HepG2 (cell line): Measurements from ENCODE around the gene GLYAT. TPM values are rescaled to one million over a fixed set of nuclear protein-coding genes. Genes with fewer than 3 reads are reported as not detected.

ENCODE experiments used
- ATAC-seq: fragments of 200-7000 bp; cut with Tn5 transposase; 3 replicates; pipeline ENCODE4 v1.9.1; 2020; ENCODE audit warnings: mild to moderate bottlenecking, moderate library complexity
- Bru-seq: library from RNA; stranded (reverse); fragments of 400-500 nt; gene quantifications from one replicate; lab custom pipeline; 2021; lab: Mats Ljungman, UMichigan
- BruChase-seq, 2 experiments: library from RNA; stranded (reverse); fragments of 400-500 nt; gene quantifications; one replicate each; lab custom pipeline; 2021; lab: Mats Ljungman, UMichigan
- BruUV-seq: library from RNA; stranded (reverse); fragments of 400-500 nt; replicated peaks from 2 replicates; lab custom pipeline; 2021; lab: Mats Ljungman, UMichigan
- CTCF ChIA-PET: fragments of 300-600 bp; formaldehyde crosslinking; extraction: SDS; loops from one replicate; lab custom pipeline; 2021; ENCODE audit warnings: low total read pairs, inconsistent platforms, low intra/inter-chr PET ratio; lab: Yijun Ruan, JAX
- POLR2A ChIA-PET: fragments of 350-600 bp; sonication (Branson Sonifier 250); formaldehyde crosslinking; loops from one replicate; lab custom pipeline; 2020; ENCODE audit warnings: antibody characterized with exemption, inconsistent platforms; lab: Yijun Ruan, JAX
- DNase-seq: peaks from one replicate; pipeline ENCODE4 v3.0.0-alpha.2; 2015; ENCODE audit warnings: low spot score
- FAIRE-seq: peaks from 3 replicates; lab custom pipeline; 2011; peaks lifted over from hg19 to GRCh38; lab: Jason Lieb, UNC
- H2AFZ ChIP-seq: one replicate; pipeline ENCODE4 v1.6.1; 2011; ENCODE audit warnings: low read length, inconsistent platforms
- H3K27ac ChIP-seq: fragments of 300-600 bp; 3 replicates; pipeline ENCODE4 v1.8.0; 2011; ENCODE audit warnings: mixed run types, mild to moderate bottlenecking, mixed read lengths, low read length, inconsistent platforms; ENCODE audit not compliant: insufficient read depth; ENCODE audit errors: extremely low read length
- H3K27me3 ChIP-seq, 2 experiments: fragments of 200-600 bp in 1 of 2; 2 replicates in 1 of 2; 3 replicates in 1 of 2; pipeline versions ENCODE4 v1.6.0 to v1.8.0; 2011; ENCODE audit warnings: low read length in 2 of 2, mild to moderate bottlenecking in 2 of 2, moderate library complexity in 2 of 2, inconsistent platforms in 1 of 2; ENCODE audit not compliant: insufficient read depth in 2 of 2, control insufficient read depth in 1 of 2
- H3K36me3 ChIP-seq, 2 experiments: fragments of 200-600 bp in 1 of 2; replicated peaks in 1 of 2; 2 replicates in 1 of 2; 3 replicates in 1 of 2; pipeline versions ENCODE4 v1.5.1 to v1.8.0; 2011; ENCODE audit warnings: low read length in 2 of 2, inconsistent platforms in 1 of 2; ENCODE audit not compliant: insufficient read depth in 2 of 2, control insufficient read depth in 1 of 2
- H3K4me1 ChIP-seq: 2 replicates; pipeline ENCODE4 v1.5.1; 2012; ENCODE audit warnings: low read length, inconsistent platforms; ENCODE audit not compliant: insufficient read depth
- H3K4me2 ChIP-seq: 2 replicates; pipeline ENCODE4 v1.6.0; 2011; ENCODE audit warnings: low read depth, low read length, inconsistent platforms
- H3K4me3 ChIP-seq, 3 experiments: fragments of 200-600 bp in 1 of 3; sonication (generic), shearing (Covaris generic) in 1 of 3; replicated peaks in 1 of 3; 2 replicates each; pipeline ENCODE4 v1.5.1; 2011 to 2016; ENCODE audit warnings: low read length in 3 of 3, inconsistent platforms in 2 of 3, low read depth in 2 of 3, mild to moderate bottlenecking in 2 of 3, control low read depth in 1 of 3, mixed read lengths in 1 of 3; ENCODE audit not compliant: insufficient read depth in 1 of 3
- H3K79me2 ChIP-seq: one replicate; pipeline ENCODE4 v1.6.1; 2011; ENCODE audit warnings: low read length, inconsistent platforms; ENCODE audit not compliant: insufficient read depth
- H3K9ac ChIP-seq: 2 replicates; pipeline ENCODE4 v1.6.0; 2011; ENCODE audit warnings: mild to moderate bottlenecking, low read depth, low read length, inconsistent platforms; ENCODE audit not compliant: insufficient read depth
- H3K9me3 ChIP-seq: 2 replicates; pipeline ENCODE4 v1.5.1; 2012; ENCODE audit warnings: mild to moderate bottlenecking, low read length
- H4K20me1 ChIP-seq: 2 replicates; pipeline ENCODE4 v1.6.0; 2011; ENCODE audit warnings: inconsistent platforms, mild to moderate bottlenecking, low read length, moderate library complexity; ENCODE audit not compliant: insufficient read depth
- CAMTA2 ChIP-seq: sonication (generic); formaldehyde crosslinking; IDR thresholded peaks from 2 replicates; pipeline ENCODE4 v1.4.0; 2020; ENCODE audit warnings: mild to moderate bottlenecking, missing genetic modification reagents, borderline replicate concordance
- FOXP1 ChIP-seq, 2 experiments: fragments of 450-650 bp in 1 of 2; IDR thresholded peaks; 2 replicates each; pipeline ENCODE4 v1.6.1; 2017 to 2018; ENCODE audit warnings: antibody characterized with exemption in 1 of 2
- GABPB1 ChIP-seq: IDR thresholded peaks from 2 replicates; pipeline ENCODE4 v1.6.1; 2016; ENCODE audit warnings: mild to moderate bottlenecking, missing genetic modification reagents, moderate library complexity, missing compliant biosample characterization
- GTF3A ChIP-seq: sonication (generic); formaldehyde crosslinking; conservative IDR thresholded peaks from 2 replicates; pipeline ENCODE4 v1.4.0; 2020; ENCODE audit warnings: mild to moderate bottlenecking, missing genetic modification reagents
- NPAS2 ChIP-seq: sonication (generic); formaldehyde crosslinking; IDR thresholded peaks from 2 replicates; pipeline ENCODE4 v1.8.0; 2022; ENCODE audit warnings: mild to moderate bottlenecking, missing genetic modification reagents, borderline replicate concordance
- PITX1 ChIP-seq: sonication (generic); formaldehyde crosslinking; IDR thresholded peaks from 2 replicates; pipeline ENCODE4 v1.5.1; 2020; ENCODE audit warnings: mild to moderate bottlenecking, missing genetic modification reagents
- RFXANK ChIP-seq: IDR thresholded peaks from 2 replicates; pipeline ENCODE4 v1.6.1; 2016
- ZNF567 ChIP-seq: sonication (generic); formaldehyde crosslinking; IDR thresholded peaks from 2 replicates; pipeline ENCODE4 v1.8.1; 2023; ENCODE audit warnings: mild to moderate bottlenecking, missing genetic modification reagents, borderline replicate concordance
- ZNF709 ChIP-seq: sonication (generic); formaldehyde crosslinking; IDR thresholded peaks from 2 replicates; pipeline ENCODE4 v1.5.0; 2020; ENCODE audit warnings: mild to moderate bottlenecking, missing genetic modification reagents
- ZNF776 ChIP-seq: sonication (generic); formaldehyde crosslinking; IDR thresholded peaks from 2 replicates; pipeline ENCODE4 v1.4.0; 2020; ENCODE audit warnings: mild to moderate bottlenecking, missing genetic modification reagents
- WGBS: methylation state at CpG from one replicate; pipeline ENCODE4 v1.1.6; 2017; ENCODE audit warnings: low lambda C conversion rate; 5-methylcytosine and 5-hydroxymethylcytosine counted together
- in situ Hi-C: cut with HindIII; loops from 2 replicates; pipeline ENCODE4 v1.10.0; 2017; ENCODE audit warnings: low pct_unique_long_range_greater_than_20kb; ENCODE audit not compliant: extremely low pct_ligation_motif_present
- intact Hi-C: fragments of 100-400 bp; cut with micrococcal nuclease; formaldehyde crosslinking; loops from one replicate; pipeline ENCODE4 v1.10.0; 2022; ENCODE audit not compliant: unreplicated experiment
- long read RNA-seq, 2 experiments: library from RNA in 1 of 2; library from polyadenylated mRNA in 1 of 2; stranded (forward) in 1 of 2; unstranded in 1 of 2; transcript quantifications; one replicate each; pipeline ENCODE4 v2.0.0, GENCODE V29; 2019 to 2022
- polyA minus RNA-seq, 3 experiments: library from RNA; depleted of rRNA, polyadenylated mRNA; stranded (reverse); fragments of >200 nt; gene quantifications; 2 replicates each; pipeline ENCODE4 v1.2.3, GENCODE V29; 2011; ENCODE audit warnings: low replicate concordance in 1 of 3
- polyA plus RNA-seq, 8 experiments: library from polyadenylated mRNA; depleted of rRNA in 3 of 8; stranded (reverse) in 7 of 8; unstranded in 1 of 8; fragments of >200 nt; fragmentation: Illumina TruSeq in 4 of 8; extraction: Trizol in 4 of 8; gene quantifications; 2 replicates each; pipeline versions ENCODE4 v1.2.1 to v1.2.3, GENCODE V29; 2011 to 2016; ENCODE audit warnings: low read depth in 4 of 8, missing spikeins in 1 of 8, mixed read lengths in 1 of 8; ENCODE audit not compliant: insufficient read depth in 1 of 8
- total RNA-seq, 5 experiments: library from RNA; depleted of rRNA; stranded (reverse); fragments of >200 nt; fragmentation: Illumina TruSeq; extraction: Trizol; gene quantifications; 2 replicates each; pipeline ENCODE4 v1.2.3, GENCODE V29; 2016; ENCODE audit warnings: low read depth in 1 of 5
- TF ChIP-seq, protein P1 (sequence below): sonication (generic); formaldehyde crosslinking; IDR thresholded peaks from 2 replicates; pipeline ENCODE4 v1.4.0; 2020; ENCODE audit warnings: missing genetic modification reagents
- TF ChIP-seq, protein P2 (sequence below), 2 experiments: sonication (generic) in 1 of 2; formaldehyde crosslinking in 1 of 2; IDR thresholded peaks; 2 replicates each; pipeline versions ENCODE4 v1.4.0 to v1.6.1; 2018 to 2020; ENCODE audit warnings: missing genetic modification reagents in 2 of 2, borderline replicate concordance in 1 of 2, low read depth in 1 of 2, mild to moderate bottlenecking in 1 of 2, missing biosample characterization in 1 of 2
- TF ChIP-seq, protein P3 (sequence below): sonication (generic); formaldehyde crosslinking; IDR thresholded peaks from 2 replicates; pipeline ENCODE4 v1.5.0; 2020; ENCODE audit warnings: mild to moderate bottlenecking, missing genetic modification reagents

Gene GLYAT, protein sequence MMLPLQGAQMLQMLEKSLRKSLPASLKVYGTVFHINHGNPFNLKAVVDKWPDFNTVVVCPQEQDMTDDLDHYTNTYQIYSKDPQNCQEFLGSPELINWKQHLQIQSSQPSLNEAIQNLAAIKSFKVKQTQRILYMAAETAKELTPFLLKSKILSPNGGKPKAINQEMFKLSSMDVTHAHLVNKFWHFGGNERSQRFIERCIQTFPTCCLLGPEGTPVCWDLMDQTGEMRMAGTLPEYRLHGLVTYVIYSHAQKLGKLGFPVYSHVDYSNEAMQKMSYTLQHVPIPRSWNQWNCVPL
- total RNA-seq (2016; rRNA removed; fragmentation: Illumina TruSeq; extraction: Trizol) = not detected in 2 replicates
- not detected in 2 replicates for total RNA-seq (2016; cell fraction: cytosol; rRNA removed; fragmentation: Illumina TruSeq; extraction: Trizol; ENCODE audit: low read depth)
- not detected in 2 replicates for total RNA-seq (2016; cell fraction: insoluble cytoplasmic fraction; rRNA removed; fragmentation: Illumina TruSeq; extraction: Trizol)
- not detected in 2 replicates for total RNA-seq (2016; cell fraction: membrane; rRNA removed; fragmentation: Illumina TruSeq; extraction: Trizol)
- total RNA-seq (2016; cell fraction: nucleus; rRNA removed; fragmentation: Illumina TruSeq; extraction: Trizol) = not detected in 2 replicates
- not detected in 2 replicates for polyA plus RNA-seq (2011; rRNA removed)
- not detected in 2 replicates for polyA plus RNA-seq (2011; cell fraction: cytosol; rRNA removed)
- not detected in 2 replicates for polyA plus RNA-seq (2011; cell fraction: nucleus; rRNA removed)
- polyA plus RNA-seq (2012) = not detected in 2 replicates
- polyA plus RNA-seq (2016; cell fraction: cytosol; fragmentation: Illumina TruSeq; extraction: Trizol; ENCODE audit: low read depth) = not detected in 2 replicates
- polyA plus RNA-seq (2016; cell fraction: insoluble cytoplasmic fraction; fragmentation: Illumina TruSeq; extraction: Trizol; ENCODE audit: low read depth) = not detected in 2 replicates
- polyA plus RNA-seq (2016; cell fraction: membrane; fragmentation: Illumina TruSeq; extraction: Trizol; ENCODE audit: low read depth) = not detected in 2 replicates
- not detected in 2 replicates for polyA plus RNA-seq (2016; cell fraction: nucleus; fragmentation: Illumina TruSeq; extraction: Trizol; ENCODE audit: insufficient read depth, low read depth)
- polyA minus RNA-seq (2011; rRNA and poly(A)+ RNA removed; ENCODE audit: low replicate concordance) = not detected in 2 replicates
- not detected in 2 replicates for polyA minus RNA-seq (2011; cell fraction: cytosol; rRNA and poly(A)+ RNA removed)
- not detected in 2 replicates for polyA minus RNA-seq (2011; cell fraction: nucleus; rRNA and poly(A)+ RNA removed)
- Bru-seq, nascent RNA = percentile 10 among the genes with signal in this experiment
- not detected for BruChase-seq, experiment 1, labeled RNA remaining after a 6-hour chase
- BruChase-seq, experiment 2, labeled RNA remaining after a 2-hour chase = percentile 7 among the genes with signal in this experiment
- long read RNA-seq, experiment 1 = 0 reads
- long read RNA-seq, experiment 2 = 0 reads

DNA sequence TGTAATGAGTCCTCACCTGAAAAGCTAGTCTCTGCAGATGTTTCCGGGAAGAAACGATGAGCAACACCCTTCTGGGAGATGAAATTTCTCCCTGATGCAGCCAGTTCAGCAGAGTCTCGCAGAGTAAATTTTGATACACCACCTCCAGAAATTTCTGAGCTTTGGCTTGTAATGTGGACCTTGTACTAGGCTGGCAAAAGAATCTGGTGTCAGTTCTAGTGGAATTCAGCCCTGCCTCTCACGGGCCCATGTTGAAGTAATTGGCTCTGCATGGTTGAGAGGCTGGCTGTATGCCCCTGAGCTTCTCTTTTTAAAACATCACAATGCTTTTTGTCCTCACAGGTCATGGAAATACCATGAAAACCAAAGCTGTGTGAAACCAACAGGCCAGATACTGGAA is at the start of gene GLYAT:
TSS of gene GLYAT (minus strand) at position 125 of the 400 bp plus-strand sequence. CDS start 7,447 bp downstream, outside the sequence.
- no peak for FAIRE-seq
- no peak within 1 kb of the TSS for H2AFZ ChIP-seq
- intact Hi-C loops = no loop called here
- ChIA-PET CTCF (no interaction called here), POLR2A (no interaction called here)
- H3K9ac ChIP-seq = no peak within 1 kb of the TSS
- no peaks in the 10 kb centered on the region for H3K79me2 ChIP-seq
- peak; percentile 74 for ATAC-seq
- H3K36me3 ChIP-seq = no peaks in the 10 kb centered on the region
- H3K9me3 ChIP-seq = no peaks in the 10 kb centered on the region
- peaks cover 10% of the 10 kb centered on the region for H3K4me1 ChIP-seq
- H3K27ac ChIP-seq = no peak within 1 kb of the TSS
- BruUV-seq = no TSS peak
- H3K4me3 ChIP-seq = no peak within 1 kb of the TSS
- peak; percentile 11 for DNase-seq
- H3K27me3 ChIP-seq = no peaks in the 10 kb centered on the region; a peak in 1 of 5 replicates
- in situ Hi-C loops = no loop called here
- no peaks in the 10 kb centered on the region for H4K20me1 ChIP-seq
- no peak within 1 kb of the TSS for H3K4me2 ChIP-seq
- WGBS = 0% methylated on average over 3 of the region's 4 CpGs
- TF ChIP-seq RFXANK (CRISPR knock-in tag) (no peak), FOXP1 (IDR thresholded peaks at IDR 0.05) (no peak), FOXP1 (CRISPR knock-in tag; IDR thresholded peaks at IDR 0.05) (no peak), NPAS2 (CRISPR knock-in tag) (no peak), CAMTA2 (CRISPR knock-in tag) (no peak), PITX1 (CRISPR knock-in tag) (no peak), GTF3A (CRISPR knock-in tag) (no peak), ZNF709 (CRISPR knock-in tag) (no peak), ZNF776 (CRISPR knock-in tag) (no peak), GABPB1 (CRISPR knock-in tag) (no peak), ZNF567 (CRISPR knock-in tag) (no peak)
- TF ChIP-seq, protein P1, sequence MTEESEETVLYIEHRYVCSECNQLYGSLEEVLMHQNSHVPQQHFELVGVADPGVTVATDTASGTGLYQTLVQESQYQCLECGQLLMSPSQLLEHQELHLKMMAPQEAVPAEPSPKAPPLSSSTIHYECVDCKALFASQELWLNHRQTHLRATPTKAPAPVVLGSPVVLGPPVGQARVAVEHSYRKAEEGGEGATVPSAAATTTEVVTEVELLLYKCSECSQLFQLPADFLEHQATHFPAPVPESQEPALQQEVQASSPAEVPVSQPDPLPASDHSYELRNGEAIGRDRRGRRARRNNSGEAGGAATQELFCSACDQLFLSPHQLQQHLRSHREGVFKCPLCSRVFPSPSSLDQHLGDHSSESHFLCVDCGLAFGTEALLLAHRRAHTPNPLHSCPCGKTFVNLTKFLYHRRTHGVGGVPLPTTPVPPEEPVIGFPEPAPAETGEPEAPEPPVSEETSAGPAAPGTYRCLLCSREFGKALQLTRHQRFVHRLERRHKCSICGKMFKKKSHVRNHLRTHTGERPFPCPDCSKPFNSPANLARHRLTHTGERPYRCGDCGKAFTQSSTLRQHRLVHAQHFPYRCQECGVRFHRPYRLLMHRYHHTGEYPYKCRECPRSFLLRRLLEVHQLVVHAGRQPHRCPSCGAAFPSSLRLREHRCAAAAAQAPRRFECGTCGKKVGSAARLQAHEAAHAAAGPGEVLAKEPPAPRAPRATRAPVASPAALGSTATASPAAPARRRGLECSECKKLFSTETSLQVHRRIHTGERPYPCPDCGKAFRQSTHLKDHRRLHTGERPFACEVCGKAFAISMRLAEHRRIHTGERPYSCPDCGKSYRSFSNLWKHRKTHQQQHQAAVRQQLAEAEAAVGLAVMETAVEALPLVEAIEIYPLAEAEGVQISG (CRISPR knock-in tag) = no peak
- TF ChIP-seq, protein P2, sequence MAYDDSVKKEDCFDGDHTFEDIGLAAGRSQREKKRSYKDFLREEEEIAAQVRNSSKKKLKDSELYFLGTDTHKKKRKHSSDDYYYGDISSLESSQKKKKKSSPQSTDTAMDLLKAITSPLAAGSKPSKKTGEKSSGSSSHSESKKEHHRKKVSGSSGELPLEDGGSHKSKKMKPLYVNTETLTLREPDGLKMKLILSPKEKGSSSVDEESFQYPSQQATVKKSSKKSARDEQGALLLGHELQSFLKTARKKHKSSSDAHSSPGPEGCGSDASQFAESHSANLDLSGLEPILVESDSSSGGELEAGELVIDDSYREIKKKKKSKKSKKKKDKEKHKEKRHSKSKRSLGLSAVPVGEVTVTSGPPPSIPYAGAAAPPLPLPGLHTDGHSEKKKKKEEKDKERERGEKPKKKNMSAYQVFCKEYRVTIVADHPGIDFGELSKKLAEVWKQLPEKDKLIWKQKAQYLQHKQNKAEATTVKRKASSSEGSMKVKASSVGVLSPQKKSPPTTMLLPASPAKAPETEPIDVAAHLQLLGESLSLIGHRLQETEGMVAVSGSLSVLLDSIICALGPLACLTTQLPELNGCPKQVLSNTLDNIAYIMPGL (CRISPR knock-in tag; IDR thresholded peaks at IDR 0.05; ENCODE audit: borderline replicate concordance in 1 of 2, low read depth in 1 of 2) = no peak
- TF ChIP-seq, protein P3, sequence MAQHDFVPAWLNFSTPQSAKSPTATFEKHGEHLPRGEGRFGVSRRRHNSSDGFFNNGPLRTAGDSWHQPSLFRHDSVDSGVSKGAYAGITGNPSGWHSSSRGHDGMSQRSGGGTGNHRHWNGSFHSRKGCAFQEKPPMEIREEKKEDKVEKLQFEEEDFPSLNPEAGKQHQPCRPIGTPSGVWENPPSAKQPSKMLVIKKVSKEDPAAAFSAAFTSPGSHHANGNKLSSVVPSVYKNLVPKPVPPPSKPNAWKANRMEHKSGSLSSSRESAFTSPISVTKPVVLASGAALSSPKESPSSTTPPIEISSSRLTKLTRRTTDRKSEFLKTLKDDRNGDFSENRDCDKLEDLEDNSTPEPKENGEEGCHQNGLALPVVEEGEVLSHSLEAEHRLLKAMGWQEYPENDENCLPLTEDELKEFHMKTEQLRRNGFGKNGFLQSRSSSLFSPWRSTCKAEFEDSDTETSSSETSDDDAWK (CRISPR knock-in tag) = no peak
